GM12878 (cell line): ENCODE measurements around the gene DQX1. TPM values are rescaled to one million over a fixed set of nuclear protein-coding genes. Genes with fewer than 3 reads are reported as not detected.

Experiments used
- ATAC-seq: fragments of 200-7000 bp; cut with Tn5 transposase; 3 replicates; pipeline ENCODE4 v1.9.1; 2020; ENCODE audit warnings: mild to moderate bottlenecking, moderate library complexity
- BruUV-seq: library from RNA; stranded (reverse); fragments of 400-500 nt; replicated peaks from 2 replicates; lab custom pipeline; 2021; lab: Mats Ljungman, UMichigan
- CTCF ChIA-PET: fragments of 300-600 bp; sonication (Branson Sonifier 250); formaldehyde crosslinking; extraction: SDS; loops from one replicate; lab custom pipeline; 2021; ENCODE audit warnings: inconsistent platforms; lab: Yijun Ruan, JAX
- POLR2A ChIA-PET: fragments of 350-600 bp; formaldehyde crosslinking; extraction: SDS; loops from one replicate; lab custom pipeline; 2021; ENCODE audit warnings: inconsistent platforms; lab: Charles Lee
- RAD21 ChIA-PET: fragments of 300-600 bp; sonication (Branson Sonifier 250); formaldehyde crosslinking; loops from one replicate; lab custom pipeline; 2023; ENCODE audit warnings: antibody characterized with exemption; ENCODE audit not compliant: unreplicated experiment; lab: Charles Lee
- SMC1A ChIA-PET: fragments of 300-600 bp; sonication (Branson Sonifier 250); formaldehyde crosslinking; loops from one replicate; lab custom pipeline; 2023; ENCODE audit not compliant: unreplicated experiment, uncharacterized antibody; lab: Charles Lee
- DNase-seq: peaks from one replicate; pipeline ENCODE4 v3.0.0-alpha.2; 2011; ENCODE audit warnings: low read depth, low spot score
- FAIRE-seq: peaks from 3 replicates; lab custom pipeline; 2011; peaks lifted over from hg19 to GRCh38; lab: Jason Lieb, UNC
- H2AFZ ChIP-seq: 2 replicates; pipeline ENCODE4 v1.6.0; 2011; ENCODE audit warnings: low read depth, low read length, control low read depth; ENCODE audit not compliant: control insufficient read depth
- H3K27ac ChIP-seq: 2 replicates; pipeline ENCODE4 v1.5.1; 2011; ENCODE audit warnings: control low read depth; ENCODE audit not compliant: control insufficient read depth, insufficient read depth
- H3K27me3 ChIP-seq, 2 experiments: replicated peaks in 1 of 2; 2 replicates each; pipeline versions ENCODE4 v1.6.0 to v1.6.1; 2011; ENCODE audit warnings: low read length in 1 of 2; ENCODE audit not compliant: control insufficient read depth in 2 of 2, insufficient read depth in 2 of 2
- H3K36me3 ChIP-seq, 2 experiments: 2 replicates each; pipeline ENCODE4 v1.5.1; 2011; ENCODE audit warnings: low read length in 1 of 2; ENCODE audit not compliant: control insufficient read depth in 2 of 2, insufficient read depth in 2 of 2
- H3K4me1 ChIP-seq: 2 replicates; pipeline ENCODE4 v1.6.1; 2011; ENCODE audit warnings: mild to moderate bottlenecking, low read length, moderate library complexity, mixed read lengths; ENCODE audit not compliant: control insufficient read depth, insufficient read depth
- H3K4me2 ChIP-seq: 2 replicates; pipeline ENCODE4 v1.6.0; 2011; ENCODE audit warnings: control low read depth; ENCODE audit not compliant: control insufficient read depth, insufficient read depth
- H3K4me3 ChIP-seq: fragments of 200-600 bp; sonication (generic); 2 replicates; pipeline ENCODE4 v1.5.1; 2016
- H3K79me2 ChIP-seq: 2 replicates; pipeline ENCODE4 v1.6.0; 2011; ENCODE audit warnings: low read length; ENCODE audit not compliant: control insufficient read depth, insufficient read depth
- H3K9ac ChIP-seq: 2 replicates; pipeline ENCODE4 v1.8.0; 2011; ENCODE audit warnings: low read length, control low read depth, mixed read lengths; ENCODE audit not compliant: control insufficient read depth, insufficient read depth
- H3K9me3 ChIP-seq: replicated peaks from 3 replicates; pipeline ENCODE4 v1.5.1; 2011; ENCODE audit warnings: mild to moderate bottlenecking, low read length; ENCODE audit not compliant: control insufficient read depth, insufficient read depth
- H4K20me1 ChIP-seq: 2 replicates; pipeline ENCODE4 v1.6.0; 2011; ENCODE audit not compliant: control insufficient read depth, insufficient read depth
- CBFB ChIP-seq: IDR thresholded peaks from 2 replicates; pipeline ENCODE4 v1.6.1; 2016; ENCODE audit warnings: antibody characterized with exemption, low read depth
- EED ChIP-seq: sonication (generic); IDR thresholded peaks from 2 replicates; pipeline ENCODE4 v1.6.1; 2016; ENCODE audit warnings: antibody characterized with exemption, low read depth
- HDGF ChIP-seq: fragments of 450-650 bp; IDR thresholded peaks from 2 replicates; pipeline ENCODE4 v1.6.1; 2016; ENCODE audit warnings: antibody characterized with exemption
- POLR2A ChIP-seq: IDR thresholded peaks from 2 replicates; pipeline ENCODE4 v1.6.1; 2011; ENCODE audit warnings: low read depth, mild to moderate bottlenecking, low read length
- WGBS: methylation state at CpG from one replicate; pipeline ENCODE4 v1.1.6; 2016; ENCODE audit warnings: low lambda C conversion rate; ENCODE audit not compliant: insufficient replicate concordance, insufficient coverage; ENCODE audit errors: missing lambda C conversion rate; 5-methylcytosine and 5-hydroxymethylcytosine counted together
- in situ Hi-C: fragments of 300-500 bp; cut with MboI; formaldehyde crosslinking; loops from 9 replicates; pipeline ENCODE4 v1.14.3; 2018; ENCODE audit warnings: mixed read lengths
- intact Hi-C: fragments of 100-400 bp; cut with micrococcal nuclease; formaldehyde crosslinking; loops from one replicate; pipeline ENCODE4 v1.14.2; 2022; ENCODE audit not compliant: unreplicated experiment
- polyA plus RNA-seq, 11 experiments: library from polyadenylated mRNA; depleted of rRNA in 4 of 11; unstranded in 6 of 11; stranded (reverse) in 5 of 11; fragments of >200 nt; fragmentation: Nextera tagmentation in 4 of 11; fragmentation: Illumina TruSeq in 1 of 11; extraction: Ambion mirVana in 4 of 11; extraction: Trizol in 1 of 11; gene quantifications; 1 replicate in 1 of 11; 2 replicates in 10 of 11; pipeline versions ENCODE4 v1.2.1 to v1.2.3, GENCODE V29; 2011 to 2016; ENCODE audit warnings: inconsistent platforms in 2 of 11, missing spikeins in 2 of 11, low read depth in 1 of 11
- total RNA-seq, 4 experiments: library from RNA; depleted of rRNA in 3 of 4; stranded (reverse); fragments of >200 nt in 3 of 4; fragmentation: Illumina TruSeq in 1 of 4; extraction: Trizol in 1 of 4; gene quantifications; 2 replicates each; pipeline versions ENCODE4 v1.2.1 to v1.2.3, GENCODE V29; 2013 to 2021
- TF ChIP-seq, protein P1 (sequence below): IDR thresholded peaks from 2 replicates; pipeline ENCODE4 v1.6.1; 2011; ENCODE audit warnings: borderline replicate concordance, low read depth, mild to moderate bottlenecking, moderate library complexity, low read length; ENCODE audit not compliant: insufficient read depth, poor library complexity, severe bottlenecking

DQX1 gene
- total and polyA plus RNA-seq, 10 of the 15 experiments (the other 5 are each of a cell fraction or from before 2014, with no cell fraction given): 0.34 to 2.1 (median 0.86) TPM

- intact Hi-C loops: no loop called here
- ATAC-seq: no peak
- RAD21 ChIA-PET: no interaction called here
Observed at GRCh38 chr2:74496997-74497776, 28.8 kb downstream of the DQX1 start.

More at GRCh38 chr2:74496997-74497776, 28.8 kb downstream of the DQX1 start:
- Histone ChIP-seq H3K79me2 (no peaks in the 10 kb centered on the region), H3K4me1 (peaks cover 6% of the 10 kb centered on the region; the same call in 1 of the 2 replicates), H3K27ac (no peak overlapping the region), H3K9ac (no peak overlapping the region), H3K9me3 (no peaks in the 10 kb centered on the region), H3K4me3 (no peak overlapping the region), H3K27me3 (peaks cover 14 to 25% of the 10 kb centered on the region in 2 experiments; a peak in 3 of 4 replicates), H3K36me3 (peaks cover 4 to 6% of the 10 kb centered on the region in 2 experiments; a peak in 3 of 4 replicates), H4K20me1 (no peaks in the 10 kb centered on the region), H3K4me2 (peak overlapping the region; percentile 46), H2AFZ (no peak overlapping the region)
- FAIRE-seq (no peak), DNase-seq (no peak)
- no peak for TF ChIP-seq CBFB
- TF ChIP-seq, protein P1, sequence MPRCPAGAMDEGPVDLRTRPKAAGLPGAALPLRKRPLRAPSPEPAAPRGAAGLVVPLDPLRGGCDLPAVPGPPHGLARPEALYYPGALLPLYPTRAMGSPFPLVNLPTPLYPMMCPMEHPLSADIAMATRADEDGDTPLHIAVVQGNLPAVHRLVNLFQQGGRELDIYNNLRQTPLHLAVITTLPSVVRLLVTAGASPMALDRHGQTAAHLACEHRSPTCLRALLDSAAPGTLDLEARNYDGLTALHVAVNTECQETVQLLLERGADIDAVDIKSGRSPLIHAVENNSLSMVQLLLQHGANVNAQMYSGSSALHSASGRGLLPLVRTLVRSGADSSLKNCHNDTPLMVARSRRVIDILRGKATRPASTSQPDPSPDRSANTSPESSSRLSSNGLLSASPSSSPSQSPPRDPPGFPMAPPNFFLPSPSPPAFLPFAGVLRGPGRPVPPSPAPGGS: peak; percentile 60
- 0 out of 2 replicates have a peak, but pooled peaks have one; percentile 37 for TF ChIP-seq POLR2A
- no peak for TF ChIP-seq EED
- no peak for TF ChIP-seq HDGF
- in situ Hi-C loops: no loop called here
- POLR2A ChIA-PET: no interaction called here
- 90% methylated on average over 19 of the region's 19 CpGs for WGBS
- no TSS peak for BruUV-seq
- SMC1A ChIA-PET: no interaction called here
- CTCF ChIA-PET: interaction anchor here (13.9 to 19.4 kb wide), 2 partner anchors 89 to 91 kb away, joined by 231 to 280 read pairs; no protein-coding TSS in a partner anchor
